HG03342 (cell line): Measurements from ENCODE around the gene AMOT.

Source experiments
- ATAC-seq: cut with Tn5 transposase; IDR thresholded peaks from one replicate; pipeline ENCODE4 v1.9.1; 2021; ENCODE audit warnings: mild to moderate bottlenecking, moderate library complexity; ENCODE audit not compliant: unreplicated experiment

The AMOT gene

GRCh38 chrX:112839856-112840255, 775 bp downstream of the AMOT start:
- ATAC-seq = no peak

- ATAC-seq = no peak
Measured at GRCh38 chrX:112837531-112837930, 3.1 kb downstream of the AMOT start.

GRCh38 chrX:112835019-112835418, 5.6 kb downstream of the AMOT start:
- no peak for ATAC-seq

GRCh38 chrX:112834031-112834845, 6.4 kb downstream of the AMOT start:
- no peak for ATAC-seq

GRCh38 chrX:112832481-112833095, 8.0 kb downstream of the AMOT start:
- ATAC-seq = no peak

- ATAC-seq = no peak
Measured at GRCh38 chrX:112830540-112830939, 10.1 kb downstream of the AMOT start.

- ATAC-seq = no peak
Measured at GRCh38 chrX:112827292-112827903, 13.2 kb downstream of the AMOT start.

- ATAC-seq = no peak
Measured at GRCh38 chrX:112826023-112826422, 14.6 kb downstream of the AMOT start.

GRCh38 chrX:112822892-112823291, 17.7 kb downstream of the AMOT start:
- no peak for ATAC-seq

- ATAC-seq = no peak
Measured at GRCh38 chrX:112820364-112821268, 20.0 kb downstream of the AMOT start.

GRCh38 chrX:112819813-112820212, 20.8 kb downstream of the AMOT start:
- no peak for ATAC-seq

- ATAC-seq = no peak
Measured at GRCh38 chrX:112819008-112819640, 21.5 kb downstream of the AMOT start.

- ATAC-seq = no peak
Measured at GRCh38 chrX:112818114-112819007, 22.3 kb downstream of the AMOT start.

- ATAC-seq = no peak
Measured at GRCh38 chrX:112816908-112817307, 23.7 kb downstream of the AMOT start.

GRCh38 chrX:112814496-112814895, 26.1 kb downstream of the AMOT start:
- no peak for ATAC-seq

- no peak for ATAC-seq
Measured at GRCh38 chrX:112812741-112813140, 27.9 kb downstream of the AMOT start.

GRCh38 chrX:112808651-112809195, 31.9 kb downstream of the AMOT start:
- no peak for ATAC-seq

- ATAC-seq = no peak
Measured at GRCh38 chrX:112808007-112808406, 32.6 kb downstream of the AMOT start.

GRCh38 chrX:112803060-112803459, 37.6 kb downstream of the AMOT start:
- no peak for ATAC-seq
